ENCODE measurements around the gene MRC2. TPM values are rescaled to one million over a fixed set of nuclear protein-coding genes. Genes with fewer than 3 reads are reported as not detected.

MRC2 gene
- polyA plus RNA-seq, 6 donors from 2014 or later = not detected

GRCh38 chr17:62700964-62701705 lies 73.7 kb downstream of the MRC2 start:
- Mint-ChIP-seq H3K27ac (peak overlapping the region in 1 of 6 donors; percentile 75), H3K4me1 (peaks cover 0 to 7% (median 0%) of the 10 kb centered on the region in 3 donors), H3K9me3 (peaks cover 0 to 2% (median 0%) of the 10 kb centered on the region in 7 donors), H3K27me3 (peaks cover 0 to 13% (median 4%) of the 10 kb centered on the region in 3 donors), H3K4me3 (peak overlapping the region in 2 of 8 donors; percentile 22 to 51), H3K36me3 (no peaks in the 10 kb centered on the region)
- DNase-seq (no peak), ATAC-seq (ENCODE audit: low read depth in 2 of 2) (no peak)

- Mint-ChIP-seq H3K9me3 (peaks cover 0 to 2% (median 0%) of the 10 kb centered on the region in 7 donors), H3K4me3 (peak overlapping the region in 1 of 8 donors; percentile 74), H3K27me3 (peaks cover 0 to 13% (median 4%) of the 10 kb centered on the region in 3 donors), H3K27ac (no peak overlapping the region), H3K4me1 (peaks cover 0 to 7% (median 0%) of the 10 kb centered on the region in 3 donors), H3K36me3 (no peaks in the 10 kb centered on the region)
- no peak for ATAC-seq (ENCODE audit: low read depth in 2 of 2)
- DNase-seq = no peak
These were observed 74.2 kb downstream of the MRC2 start for GRCh38 chr17:62701706-62702085.

GRCh38 chr17:62702746-62703260 lies 75.3 kb downstream of the MRC2 start:
- peaks cover 0 to 2% (median 0%) of the 10 kb centered on the region in 7 donors for H3K9me3 Mint-ChIP-seq
- peaks cover 0 to 7% (median 3%) of the 10 kb centered on the region in 3 donors for H3K4me1 Mint-ChIP-seq
- no peaks in the 10 kb centered on the region for H3K36me3 Mint-ChIP-seq
- ATAC-seq (ENCODE audit: low read depth in 2 of 2) (no peak), DNase-seq (no peak)
- H3K27ac Mint-ChIP-seq = peak overlapping the region in 1 of 6 donors; percentile 41
- H3K4me3 Mint-ChIP-seq = peak overlapping the region in 6 of 8 donors; percentile 22 to 76 (median 58)
- H3K27me3 Mint-ChIP-seq = peaks cover 0 to 19% (median 9%) of the 10 kb centered on the region in 3 donors

- Mint-ChIP-seq H3K27me3 (peaks cover 0 to 17% (median 9%) of the 10 kb centered on the region in 3 donors), H3K36me3 (no peaks in the 10 kb centered on the region), H3K9me3 (peaks cover 0 to 2% (median 0%) of the 10 kb centered on the region in 7 donors), H3K4me1 (peaks cover 0 to 7% (median 3%) of the 10 kb centered on the region in 3 donors), H3K27ac (peak overlapping the region in 3 of 6 donors; percentile 33 to 62 (median 41)), H3K4me3 (peak overlapping the region; percentile 33 to 76 (median 62))
- DNase-seq (no peak), ATAC-seq (ENCODE audit: low read depth in 2 of 2) (no peak)
These were observed 75.8 kb downstream of the MRC2 start for GRCh38 chr17:62703261-62703775.

- no peak overlapping the region for H3K27ac Mint-ChIP-seq
- peak overlapping the region; percentile 45 to 92 (median 74) for H3K4me3 Mint-ChIP-seq
- no peaks in the 10 kb centered on the region for H3K36me3 Mint-ChIP-seq
- DNase-seq = peak; percentile 74
- H3K27me3 Mint-ChIP-seq = peaks cover 0 to 17% (median 9%) of the 10 kb centered on the region in 3 donors
- H3K9me3 Mint-ChIP-seq = peaks cover 0 to 2% (median 0%) of the 10 kb centered on the region in 7 donors
- peak; percentile 91 to 93 for ATAC-seq (ENCODE audit: low read depth in 2 of 2)
- peaks cover 0 to 7% (median 3%) of the 10 kb centered on the region in 3 donors for H3K4me1 Mint-ChIP-seq
These were observed 76.4 kb downstream of the MRC2 start for GRCh38 chr17:62703776-62704380.

GRCh38 chr17:62704381-62704971 lies 77.0 kb downstream of the MRC2 start:
- DNase-seq = no peak

GRCh38 chr17:62705156-62705777 lies 77.8 kb downstream of the MRC2 start:
- DNase-seq (no peak), ATAC-seq (ENCODE audit: low read depth in 2 of 2) (no peak)
- Mint-ChIP-seq H3K9me3 (no peaks in the 10 kb centered on the region), H3K4me1 (peaks cover 0 to 7% (median 3%) of the 10 kb centered on the region in 3 donors), H3K36me3 (no peaks in the 10 kb centered on the region), H3K27me3 (peaks cover 0 to 9% (median 9%) of the 10 kb centered on the region in 3 donors), H3K4me3 (peak overlapping the region; percentile 76 to 92 (median 82)), H3K27ac (peak overlapping the region in 2 of 6 donors; percentile 4 to 19)

More at GRCh38 chr17:62704381-62704971, 77.0 kb downstream of the MRC2 start:
- Mint-ChIP-seq H3K27ac (peak overlapping the region in 1 of 6 donors; percentile 24), H3K4me3 (peak overlapping the region; percentile 76 to 92 (median 86)), H3K4me1 (peaks cover 0 to 7% (median 3%) of the 10 kb centered on the region in 3 donors), H3K27me3 (peaks cover 0 to 16% (median 9%) of the 10 kb centered on the region in 3 donors), H3K9me3 (peaks cover 0 to 2% (median 0%) of the 10 kb centered on the region in 7 donors), H3K36me3 (no peaks in the 10 kb centered on the region)
- peak in 1 of 2 donors; percentile 8 for ATAC-seq (ENCODE audit: low read depth in 2 of 2)

GRCh38 chr17:62705778-62706597 lies 78.5 kb downstream of the MRC2 start:
- Mint-ChIP-seq H3K4me1 (peaks cover 0 to 7% (median 3%) of the 10 kb centered on the region in 3 donors), H3K27me3 (peaks cover 0 to 9% (median 9%) of the 10 kb centered on the region in 3 donors), H3K36me3 (no peaks in the 10 kb centered on the region), H3K27ac (no peak overlapping the region), H3K9me3 (no peaks in the 10 kb centered on the region), H3K4me3 (peak overlapping the region in 5 of 8 donors; percentile 52 to 92 (median 87))
- ATAC-seq (ENCODE audit: low read depth in 2 of 2) (no peak), DNase-seq (no peak)

- H3K4me1 Mint-ChIP-seq = peaks cover 0 to 7% (median 3%) of the 10 kb centered on the region in 3 donors
- ATAC-seq (ENCODE audit: low read depth in 2 of 2) (no peak), DNase-seq (no peak)
- no peaks in the 10 kb centered on the region for H3K9me3 Mint-ChIP-seq
- no peaks in the 10 kb centered on the region for H3K36me3 Mint-ChIP-seq
- no peak overlapping the region for H3K27ac Mint-ChIP-seq
- peaks cover 0 to 9% (median 9%) of the 10 kb centered on the region in 3 donors for H3K27me3 Mint-ChIP-seq
- peak overlapping the region in 3 of 8 donors; percentile 49 to 87 (median 70) for H3K4me3 Mint-ChIP-seq
These were observed 79.3 kb downstream of the MRC2 start for GRCh38 chr17:62706598-62707424.

- H3K27ac Mint-ChIP-seq = no peak overlapping the region
- H3K27me3 Mint-ChIP-seq = peaks cover 0 to 9% (median 9%) of the 10 kb centered on the region in 3 donors
- no peaks in the 10 kb centered on the region for H3K9me3 Mint-ChIP-seq
- no peaks in the 10 kb centered on the region for H3K36me3 Mint-ChIP-seq
- DNase-seq = no peak
- H3K4me1 Mint-ChIP-seq = peaks cover 0 to 7% (median 3%) of the 10 kb centered on the region in 3 donors
- peak overlapping the region in 2 of 8 donors; percentile 68 to 70 for H3K4me3 Mint-ChIP-seq
- no peak for ATAC-seq (ENCODE audit: low read depth in 2 of 2)
These were observed 79.9 kb downstream of the MRC2 start for GRCh38 chr17:62707425-62707739.

GRCh38 chr17:62708587-62708986 lies 81.1 kb downstream of the MRC2 start:
- H3K9me3 Mint-ChIP-seq = no peaks in the 10 kb centered on the region
- no peaks in the 10 kb centered on the region for H3K36me3 Mint-ChIP-seq
- H3K27ac Mint-ChIP-seq = no peak overlapping the region
- DNase-seq (no peak), ATAC-seq (ENCODE audit: low read depth in 2 of 2) (no peak)
- peaks cover 0 to 7% (median 3%) of the 10 kb centered on the region in 3 donors for H3K4me1 Mint-ChIP-seq
- no peak overlapping the region for H3K4me3 Mint-ChIP-seq
- peaks cover 0 to 9% (median 5%) of the 10 kb centered on the region in 3 donors for H3K27me3 Mint-ChIP-seq
